ENCODE results near the gene VSTM4.

DNA sequence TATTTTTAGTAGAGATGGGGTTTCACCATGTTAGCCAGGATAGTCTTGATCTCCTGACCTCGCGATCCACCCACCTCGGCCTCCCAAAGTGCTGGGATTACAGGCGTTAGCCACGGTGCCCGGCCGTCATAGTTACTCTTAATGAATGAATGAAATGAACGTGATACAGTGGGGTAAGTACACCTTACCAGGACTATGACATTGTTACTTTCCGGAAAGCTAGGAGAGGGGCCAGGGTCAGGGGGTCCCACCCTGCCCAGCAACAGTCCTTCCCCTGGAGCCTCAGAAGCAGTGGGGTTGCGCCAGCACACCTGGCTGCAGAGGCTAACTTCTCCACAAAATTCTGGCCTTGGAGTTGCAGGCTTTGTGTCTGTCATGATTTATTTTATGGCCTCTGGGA lies 21.4 kb downstream of the VSTM4 start:
- no peak for TF ChIP-seq EZH2 (IDR thresholded peaks at IDR 0.05; ENCODE audit: low read length)
- TF ChIP-seq, protein P1, sequence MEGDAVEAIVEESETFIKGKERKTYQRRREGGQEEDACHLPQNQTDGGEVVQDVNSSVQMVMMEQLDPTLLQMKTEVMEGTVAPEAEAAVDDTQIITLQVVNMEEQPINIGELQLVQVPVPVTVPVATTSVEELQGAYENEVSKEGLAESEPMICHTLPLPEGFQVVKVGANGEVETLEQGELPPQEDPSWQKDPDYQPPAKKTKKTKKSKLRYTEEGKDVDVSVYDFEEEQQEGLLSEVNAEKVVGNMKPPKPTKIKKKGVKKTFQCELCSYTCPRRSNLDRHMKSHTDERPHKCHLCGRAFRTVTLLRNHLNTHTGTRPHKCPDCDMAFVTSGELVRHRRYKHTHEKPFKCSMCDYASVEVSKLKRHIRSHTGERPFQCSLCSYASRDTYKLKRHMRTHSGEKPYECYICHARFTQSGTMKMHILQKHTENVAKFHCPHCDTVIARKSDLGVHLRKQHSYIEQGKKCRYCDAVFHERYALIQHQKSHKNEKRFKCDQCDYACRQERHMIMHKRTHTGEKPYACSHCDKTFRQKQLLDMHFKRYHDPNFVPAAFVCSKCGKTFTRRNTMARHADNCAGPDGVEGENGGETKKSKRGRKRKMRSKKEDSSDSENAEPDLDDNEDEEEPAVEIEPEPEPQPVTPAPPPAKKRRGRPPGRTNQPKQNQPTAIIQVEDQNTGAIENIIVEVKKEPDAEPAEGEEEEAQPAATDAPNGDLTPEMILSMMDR (optimal IDR thresholded peaks at IDR 0.05 in 1 of 3, IDR thresholded peaks at IDR 0.05 in 1 of 3, conservative IDR thresholded peaks at IDR 0.05 in 1 of 3; ENCODE audit: extremely low read depth in 1 of 3, insufficient read depth in 2 of 3, low read length in 3 of 3): no peak
